Measurements from ENCODE around the gene RDH8.

Gene RDH8

DNA sequence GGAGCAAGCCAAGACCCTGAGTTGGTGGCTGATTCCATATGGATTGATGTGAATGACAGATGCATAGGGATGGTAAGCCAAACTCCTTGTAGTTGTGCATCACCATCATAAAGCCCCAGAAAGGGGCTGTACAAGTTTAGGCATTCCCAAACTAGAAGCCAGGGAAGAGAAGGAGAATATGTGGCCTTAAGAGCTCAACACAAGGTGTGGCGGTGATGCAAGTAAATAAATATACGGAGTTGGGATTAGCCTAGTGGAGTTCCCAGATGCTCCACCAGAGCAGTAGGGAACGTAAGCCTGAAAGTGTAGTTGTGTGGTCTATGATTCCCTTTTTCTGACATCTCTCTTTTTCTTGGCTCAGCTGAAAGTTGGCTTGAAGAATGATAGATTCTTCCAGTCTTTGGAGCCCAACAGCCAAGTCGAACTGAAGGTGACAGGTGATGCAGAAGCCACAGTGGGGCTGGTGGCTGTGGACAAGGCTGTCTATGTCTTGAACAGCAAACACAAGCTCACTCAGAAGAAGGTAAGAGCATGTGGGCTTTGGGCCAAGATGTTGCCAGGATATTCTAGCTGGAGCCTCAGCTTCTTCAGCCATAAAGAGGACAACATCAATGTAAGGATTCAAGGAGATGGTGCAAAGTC, 30.1 kb downstream of the RDH8 start:
- no peak for DNase-seq

DNA sequence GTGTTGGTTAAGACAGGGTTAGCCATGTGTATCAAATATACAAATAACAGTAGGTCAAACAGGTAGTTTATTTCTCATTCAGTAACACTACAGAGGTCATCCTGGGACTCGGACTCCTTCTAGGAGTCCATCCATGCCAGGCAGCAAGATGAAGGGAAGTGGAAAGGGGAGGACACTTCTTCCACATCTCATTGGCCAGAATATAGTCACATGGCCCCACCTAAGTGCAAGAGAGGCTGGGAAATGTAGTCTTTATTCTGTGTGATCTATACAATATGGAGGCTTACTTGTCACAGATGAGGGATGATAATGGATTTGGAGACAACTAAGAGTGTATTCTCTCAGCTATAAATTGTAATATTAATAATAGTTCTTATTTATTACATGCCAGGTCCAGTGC, 31.1 kb downstream of the RDH8 start:
- no peak for DNase-seq

DNA sequence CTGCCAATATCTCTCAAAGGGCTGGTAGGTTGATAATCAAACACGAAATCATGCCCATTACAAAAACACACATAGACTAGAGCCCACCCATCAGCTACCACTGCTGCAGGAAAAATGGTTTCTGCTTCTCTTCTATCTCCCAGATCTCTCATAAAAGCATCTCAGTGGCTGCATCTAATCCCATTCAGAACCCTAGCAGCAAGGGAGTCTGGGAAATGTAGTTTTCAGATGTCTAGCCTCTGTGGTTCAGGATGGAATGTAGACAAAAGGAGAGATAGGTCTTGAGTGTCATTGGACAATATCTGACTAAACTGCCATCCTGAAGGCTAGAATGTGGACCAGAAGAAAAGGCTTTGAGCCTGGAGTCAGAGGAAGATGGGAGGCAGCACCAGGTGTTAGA, 32.1 kb downstream of the RDH8 start:
- no peak for DNase-seq

DNA sequence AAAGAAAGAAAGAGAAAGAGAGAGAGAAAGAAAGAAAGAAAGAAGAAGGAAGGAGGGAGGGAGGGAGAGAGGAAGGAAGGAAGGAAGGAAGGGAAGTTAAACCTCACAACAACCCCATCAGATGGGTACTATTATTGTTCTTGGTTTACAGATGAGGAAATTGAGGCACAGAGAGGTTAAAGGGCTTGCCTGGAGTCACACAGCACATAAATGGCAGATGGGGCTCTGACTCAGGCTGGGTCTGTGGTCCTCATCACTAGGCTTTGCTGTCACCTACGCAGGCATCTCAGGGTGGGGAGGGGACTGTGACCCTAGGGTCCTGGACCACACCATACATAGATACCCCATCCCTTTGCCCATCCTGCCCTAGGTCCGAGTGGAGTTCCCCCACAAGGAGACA, 36.3 kb downstream of the RDH8 start:
- no peak for DNase-seq

DNA sequence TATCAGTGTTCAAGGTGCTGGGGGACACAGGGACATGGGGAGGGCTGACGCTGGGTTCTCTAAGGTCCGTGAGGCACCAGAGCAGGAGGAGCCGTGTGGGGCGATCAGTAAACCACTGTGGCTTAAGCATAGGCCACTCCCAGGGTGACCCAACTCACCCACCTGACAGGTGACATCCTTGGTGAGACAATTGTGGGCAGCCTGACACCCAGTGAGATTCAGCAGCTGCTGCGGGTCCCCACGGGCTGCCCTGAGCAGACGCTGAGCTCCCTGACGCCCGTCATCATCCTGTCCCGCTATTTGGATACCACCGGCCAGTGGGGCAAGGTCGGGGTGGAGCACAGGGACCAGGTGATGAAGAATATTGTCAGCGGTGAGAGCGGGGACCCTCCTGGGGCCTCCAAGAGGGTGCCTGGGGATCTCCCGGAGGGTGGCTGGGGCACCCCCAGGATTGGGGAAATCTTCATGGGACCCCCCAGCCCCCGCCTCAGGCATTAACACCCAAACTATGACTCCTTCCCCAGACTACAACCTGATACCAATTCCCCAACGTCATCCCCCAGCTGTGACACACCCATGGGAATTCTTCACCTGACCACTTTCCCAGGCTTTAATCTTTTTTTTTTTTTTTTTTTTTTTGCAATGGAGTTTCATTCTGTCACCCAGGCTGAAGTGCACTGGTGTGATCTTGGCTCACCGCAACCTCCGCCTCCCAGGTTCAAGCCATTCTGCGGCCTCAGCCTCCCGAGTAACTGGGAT, 39.5 kb downstream of the RDH8 start:
- no peak for DNase-seq

DNA sequence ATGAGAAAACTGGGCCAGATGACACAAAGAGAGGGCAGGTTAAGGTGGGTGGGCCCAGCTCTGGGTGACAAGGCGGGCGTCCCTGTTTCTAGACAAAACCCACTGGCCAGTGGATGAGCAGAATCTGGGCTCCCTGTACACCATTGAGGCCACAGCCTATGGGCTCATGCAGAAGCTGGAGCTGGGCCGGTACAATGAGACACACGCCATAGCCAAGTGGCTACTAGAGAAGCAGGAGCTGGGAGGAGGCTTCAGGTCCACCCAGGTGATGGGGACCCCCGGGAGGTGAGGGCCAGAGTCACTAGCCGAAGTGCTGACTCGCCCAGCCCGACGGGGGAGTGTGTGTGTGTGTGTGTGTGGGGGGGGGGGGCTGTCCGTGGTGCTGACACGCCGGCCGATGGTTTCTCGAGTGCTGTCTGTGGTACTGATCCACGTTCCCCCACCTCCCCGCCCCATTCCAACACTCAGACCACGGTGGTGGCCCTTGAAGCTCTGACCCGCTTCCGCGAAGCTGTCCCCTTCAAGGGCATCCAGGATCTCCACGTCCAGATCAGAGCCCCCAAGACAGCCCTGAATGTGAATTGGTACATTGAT, 48.5 kb downstream of the RDH8 start:
- DNase-seq = no peak

DNA sequence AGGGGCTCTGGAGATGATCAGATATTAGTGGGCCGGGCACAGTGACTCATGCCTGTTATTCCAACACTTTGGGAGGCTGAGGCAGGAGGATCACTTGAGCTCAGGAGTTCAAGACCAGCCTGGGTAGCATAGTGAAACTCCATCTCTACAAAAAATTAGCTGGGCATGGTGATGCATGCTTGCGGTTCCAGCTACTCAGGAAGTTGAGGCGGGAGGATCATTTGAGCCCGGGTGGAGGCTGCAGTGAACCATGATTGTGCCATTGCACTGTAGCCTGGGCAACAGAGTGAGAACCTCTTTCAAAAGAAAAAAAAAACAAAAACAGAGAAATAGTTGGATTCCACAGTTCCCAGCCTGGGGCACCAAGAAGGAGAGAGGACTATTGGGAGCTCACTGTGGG, 54.9 kb downstream of the RDH8 start:
- DNase-seq = no peak

DNA sequence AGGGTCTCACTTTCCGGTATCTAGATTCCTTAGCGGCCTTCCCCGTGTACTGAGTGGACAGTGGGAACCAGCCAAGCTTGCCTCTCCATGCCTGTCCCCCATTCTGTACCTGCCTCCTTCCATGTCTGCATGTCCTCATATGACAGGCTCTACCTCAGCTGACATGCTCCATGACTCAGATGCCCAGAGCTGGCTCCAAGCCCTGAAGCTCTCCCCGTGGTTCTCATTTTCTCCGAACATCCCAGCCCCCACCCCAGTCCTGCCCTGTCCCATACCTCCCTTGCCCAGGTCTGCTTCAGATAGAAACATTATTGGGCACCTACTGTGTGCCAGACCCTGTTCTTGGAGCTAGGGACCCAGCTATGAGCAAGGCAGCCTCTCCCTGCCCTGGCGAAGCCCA, 55.8 kb downstream of the RDH8 start:
- DNase-seq = no peak

DNA sequence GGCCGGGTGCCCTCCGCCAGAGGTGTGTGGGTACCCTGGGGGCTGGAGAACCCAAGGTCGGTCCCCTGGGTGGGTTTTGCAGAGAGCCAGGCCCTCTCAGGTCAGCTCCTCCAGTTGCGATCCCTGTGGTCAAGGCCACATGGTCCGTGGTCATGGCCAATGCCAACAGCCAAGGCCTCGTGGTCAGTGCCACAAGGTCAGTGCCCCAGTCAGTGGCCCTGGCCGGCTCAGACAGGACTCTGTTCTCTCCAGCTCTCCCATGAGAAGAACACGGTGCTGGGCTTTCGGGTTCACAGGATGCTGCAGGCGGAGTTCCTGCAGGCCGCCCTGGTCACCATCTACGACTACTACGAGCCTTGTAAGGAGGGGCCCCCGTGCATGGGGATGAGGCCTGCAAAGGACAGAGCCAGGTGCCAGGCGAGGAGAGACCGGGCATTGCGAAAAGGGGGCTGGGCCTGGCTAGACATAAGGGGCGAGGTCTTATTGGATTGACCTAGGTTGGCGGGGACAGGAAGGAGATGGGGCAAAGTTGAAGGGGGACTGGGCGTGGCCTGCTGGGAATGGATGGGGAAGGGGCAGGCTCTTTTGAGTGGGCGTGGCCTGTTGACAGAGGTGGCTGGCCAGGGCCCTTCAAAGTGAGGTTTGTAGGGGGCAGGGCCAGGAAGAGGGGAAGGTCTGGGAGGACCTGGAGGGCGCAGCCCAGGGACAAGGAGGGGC, 57.6 kb downstream of the RDH8 start:
- DNase-seq = no peak

Measured in 8988T (cell line).